Gastroesophageal sphincter (tissue), 3 donors: ENCODE measurements around the gene FAM117A.

Source experiments
- CTCF ChIP-seq, 4 experiments: fragments of 200-600 bp in 2 of 4; fragments of 450-650 bp in 2 of 4; sonication (generic) in 1 of 4; IDR thresholded peaks; one replicate each; pipeline ENCODE4 v1.5.1; 2017 to 2019; ENCODE audit warnings: antibody characterized with exemption in 4 of 4, mild to moderate bottlenecking in 2 of 4, moderate library complexity in 2 of 4
- POLR2AphosphoS5 ChIP-seq: sonication (generic); formaldehyde crosslinking; IDR thresholded peaks from one replicate; pipeline ENCODE4 v1.6.1; 2017; ENCODE audit warnings: antibody characterized with exemption

GRCh38 chr17:49696233-49696761, 67.6 kb downstream of the FAM117A start:
- TF ChIP-seq CTCF (IDR thresholded peaks at IDR 0.05) (no peak), POLR2AphosphoS5 (no peak)
